Small intestine (tissue), 7 donors: ENCODE data around the gene FBXO21. TPM values are rescaled to one million over a fixed set of nuclear protein-coding genes. Genes with fewer than 3 reads are reported as not detected.
"Not testable (repeated sequence)": the region's sequence is repeated elsewhere in the genome, so short reads cannot be mapped to it uniquely, and the experiment has no call there.

Experiments used
- DNase-seq, 2 donors: peaks; one replicate each; pipeline versions ENCODE4 v3.0.0 to v3.0.0-alpha.2; 2013
- FAIRE-seq: peaks from 2 replicates; lab custom pipeline; 2012; peaks lifted over from hg19 to GRCh38; lab: Jason Lieb, UNC
- H3K27ac ChIP-seq, 3 donors: one replicate each; pipeline ENCODE4 v1.5.1; 2013; ENCODE audit warnings: low read length in 2 of 3, mild to moderate bottlenecking in 2 of 3, control low read depth in 1 of 3, inconsistent platforms in 1 of 3, low read depth in 1 of 3, moderate library complexity in 1 of 3
- H3K27me3 ChIP-seq, 3 donors: one replicate each; pipeline ENCODE4 v1.6.1; 2013; ENCODE audit warnings: low read length in 3 of 3, inconsistent platforms in 1 of 3; ENCODE audit not compliant: control insufficient read depth in 3 of 3, insufficient read depth in 3 of 3
- H3K36me3 ChIP-seq, 3 donors: one replicate each; pipeline ENCODE4 v1.6.1; 2013; ENCODE audit warnings: low read length in 3 of 3, inconsistent platforms in 1 of 3, low read depth in 1 of 3, mild to moderate bottlenecking in 1 of 3, moderate library complexity in 1 of 3; ENCODE audit not compliant: control insufficient read depth in 3 of 3, insufficient read depth in 2 of 3
- H3K4me1 ChIP-seq, 3 donors: one replicate each; pipeline ENCODE4 v1.6.1; 2013; ENCODE audit warnings: low read length in 2 of 3, inconsistent platforms in 1 of 3, low read depth in 1 of 3, mild to moderate bottlenecking in 1 of 3, moderate library complexity in 1 of 3; ENCODE audit not compliant: control insufficient read depth in 3 of 3, insufficient read depth in 2 of 3
- H3K4me3 ChIP-seq, 3 donors: one replicate each; pipeline ENCODE4 v1.5.1; 2013; ENCODE audit warnings: low read length in 3 of 3, control low read depth in 1 of 3, inconsistent platforms in 1 of 3, low read depth in 1 of 3, mild to moderate bottlenecking in 1 of 3, moderate library complexity in 1 of 3
- H3K9me3 ChIP-seq, 2 donors: one replicate each; pipeline ENCODE4 v1.6.1; 2013; ENCODE audit warnings: low read depth in 1 of 2, low read length in 1 of 2; ENCODE audit not compliant: control insufficient read depth in 2 of 2, insufficient read depth in 1 of 2
- WGBS, 3 donors: extraction: QIAGEN DNeasy Blood & Tissue Kit; methylation state at CpG; one replicate each; pipeline ENCODE4 v1.1.7; 2013; 5-methylcytosine and 5-hydroxymethylcytosine counted together
- polyA plus RNA-seq, 4 donors: library from polyadenylated mRNA; stranded (reverse) in 3 of 4; unstranded in 1 of 4; fragments of 200-250 nt in 3 of 4; fragments of 120-200 nt in 1 of 4; gene quantifications; one replicate each; pipeline versions ENCODE4 v1.2.1 to v1.2.3, GENCODE V29; 2013
- donor health status: healthy with polysubstance abuse.
- donor health status: control.
- donor health status: control.
- donor health status: Bipolar disorder and iron deficiency.
- donor health status: healthy.

The FBXO21 gene
- polyA plus RNA-seq, 4 donors = 6.8 to 32.2 (median 12.6) TPM

GRCh38 chr12:117100851-117101673, 89.2 kb downstream of the FBXO21 start:
- no peaks in the 10 kb centered on the region for H3K36me3 ChIP-seq
- no peak overlapping the region for H3K4me3 ChIP-seq
- no peak overlapping the region for H3K27ac ChIP-seq
- H3K9me3 ChIP-seq = no peaks in the 10 kb centered on the region
- FAIRE-seq (no peak), DNase-seq (no peak)
- 39 to 55% (median 52%) methylated on average over 8 of the region's 8 CpGs for WGBS, 3 donors
- H3K4me1 ChIP-seq = no peaks in the 10 kb centered on the region
- H3K27me3 ChIP-seq = peaks cover 4 to 59% (median 18%) of the 10 kb centered on the region in 3 donors

GRCh38 chr12:117100251-117100650, 90.0 kb downstream of the FBXO21 start:
- 35 to 51% (median 43%) methylated on average over 5 of the region's 5 CpGs for WGBS, 3 donors
- peaks cover 4 to 64% (median 18%) of the 10 kb centered on the region in 3 donors for H3K27me3 ChIP-seq
- FAIRE-seq (no peak), DNase-seq (no peak)
- no peak overlapping the region for H3K27ac ChIP-seq
- H3K36me3 ChIP-seq = no peaks in the 10 kb centered on the region
- H3K9me3 ChIP-seq = no peaks in the 10 kb centered on the region
- H3K4me3 ChIP-seq = no peak overlapping the region
- no peaks in the 10 kb centered on the region for H3K4me1 ChIP-seq

DNA sequence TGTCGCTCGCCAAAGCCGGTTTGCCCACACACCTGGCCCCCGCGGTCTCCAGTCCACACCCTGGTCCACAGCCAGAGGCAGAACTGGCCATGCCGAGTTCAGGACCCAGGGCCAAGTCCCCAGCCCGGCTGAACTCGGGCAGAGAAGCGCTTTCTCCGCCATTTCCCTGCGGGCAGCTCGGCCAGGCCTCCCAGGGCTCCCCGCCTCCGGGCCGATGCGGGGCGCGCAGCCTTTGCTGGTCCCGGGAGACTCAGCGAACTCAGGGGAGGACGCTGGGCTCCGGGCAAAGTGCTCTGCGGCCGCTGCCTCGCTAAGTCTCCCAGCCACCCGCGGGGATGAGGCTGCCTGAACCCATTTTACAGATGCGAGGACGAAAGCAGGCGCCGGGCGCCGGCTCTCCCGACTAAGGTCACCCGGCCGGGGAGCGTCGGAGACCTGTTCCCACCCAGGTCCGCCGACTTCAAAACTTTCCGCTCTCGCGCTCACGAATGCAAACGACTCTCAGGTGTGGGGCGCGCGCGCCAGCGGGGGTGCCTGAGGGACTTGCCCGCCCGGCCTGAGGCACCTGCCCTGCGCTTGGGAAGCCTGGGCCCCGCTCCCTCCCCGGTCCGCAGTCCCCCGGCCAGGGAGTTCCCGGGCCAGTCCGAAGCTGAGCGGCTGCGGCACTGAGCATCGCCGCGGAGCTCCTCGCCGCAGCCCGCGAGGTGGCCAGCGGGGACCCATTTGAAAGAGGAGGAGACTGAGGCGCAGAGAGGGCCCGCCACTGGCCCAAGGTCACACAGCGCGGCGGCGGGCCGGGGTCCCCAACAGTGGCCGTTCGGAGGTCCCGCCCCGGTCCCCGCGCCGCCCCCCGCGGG, 91.7 kb downstream of the FBXO21 start:
- Histone ChIP-seq H3K9me3 (no peaks in the 10 kb centered on the region), H3K36me3 (no peaks in the 10 kb centered on the region), H3K4me3 (peak overlapping the region; percentile 16 to 68 (median 52)), H3K27me3 (peaks cover 4 to 64% (median 18%) of the 10 kb centered on the region in 3 donors), H3K27ac (no peak overlapping the region), H3K4me1 (no peaks in the 10 kb centered on the region)
- no peak for DNase-seq
- WGBS, 3 donors = 0 to 2% (median 1%) methylated on average over 61 to 85 of the region's 85 CpGs
- FAIRE-seq = no peak

GRCh38 chr12:117098024-117098360, 92.3 kb downstream of the FBXO21 start:
- Histone ChIP-seq H3K9me3 (no peaks in the 10 kb centered on the region), H3K36me3 (no peaks in the 10 kb centered on the region), H3K27me3 (peaks cover 4 to 64% (median 18%) of the 10 kb centered on the region in 3 donors), H3K4me1 (no peaks in the 10 kb centered on the region), H3K27ac (no peak overlapping the region), H3K4me3 (peak overlapping the region in 2 of 3 donors; percentile 16 to 68)
- no peak for FAIRE-seq
- WGBS, 3 donors = 6 to 33% (median 20%) methylated on average over 3 of the region's 3 CpGs
- no peak for DNase-seq

DNA sequence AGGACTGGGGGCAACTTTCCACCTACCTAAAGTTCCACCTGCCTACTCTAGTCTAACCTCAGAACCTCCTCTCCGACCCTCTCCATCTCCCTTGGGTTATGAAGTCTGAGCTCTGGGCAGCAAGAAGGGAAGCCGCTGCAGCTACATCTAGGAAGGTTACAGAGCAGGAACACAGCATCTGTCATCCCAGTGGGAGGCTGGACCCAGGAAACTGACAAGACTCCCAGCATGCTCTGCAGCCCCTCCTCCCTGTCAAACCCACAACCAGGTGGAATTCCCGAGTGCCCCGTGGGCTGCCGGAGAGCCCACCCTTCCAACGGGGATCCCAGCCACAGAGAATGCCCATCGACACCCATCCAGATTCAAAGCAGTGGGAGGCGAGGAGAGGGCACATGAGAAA, 93.1 kb downstream of the FBXO21 start:
- DNase-seq (no peak), FAIRE-seq (no peak)
- Histone ChIP-seq H3K4me3 (no peak overlapping the region), H3K27me3 (peaks cover 4 to 58% (median 18%) of the 10 kb centered on the region in 3 donors), H3K36me3 (no peaks in the 10 kb centered on the region), H3K4me1 (no peaks in the 10 kb centered on the region), H3K9me3 (no peaks in the 10 kb centered on the region), H3K27ac (no peak overlapping the region)
- 15 to 42% (median 40%) methylated on average over 8 of the region's 8 CpGs for WGBS, 3 donors

- no peaks in the 10 kb centered on the region for H3K36me3 ChIP-seq
- H3K9me3 ChIP-seq = no peaks in the 10 kb centered on the region
- FAIRE-seq (no peak), DNase-seq (no peak)
- no peaks in the 10 kb centered on the region for H3K4me1 ChIP-seq
- 47 to 57% (median 56%) methylated on average over 11 of the region's 11 CpGs for WGBS, 3 donors
- H3K27me3 ChIP-seq = peaks cover 4 to 53% (median 18%) of the 10 kb centered on the region in 3 donors
- H3K4me3 ChIP-seq = no peak overlapping the region
- no peak overlapping the region for H3K27ac ChIP-seq
Observed at GRCh38 chr12:117096501-117097042, 93.7 kb downstream of the FBXO21 start.

DNA sequence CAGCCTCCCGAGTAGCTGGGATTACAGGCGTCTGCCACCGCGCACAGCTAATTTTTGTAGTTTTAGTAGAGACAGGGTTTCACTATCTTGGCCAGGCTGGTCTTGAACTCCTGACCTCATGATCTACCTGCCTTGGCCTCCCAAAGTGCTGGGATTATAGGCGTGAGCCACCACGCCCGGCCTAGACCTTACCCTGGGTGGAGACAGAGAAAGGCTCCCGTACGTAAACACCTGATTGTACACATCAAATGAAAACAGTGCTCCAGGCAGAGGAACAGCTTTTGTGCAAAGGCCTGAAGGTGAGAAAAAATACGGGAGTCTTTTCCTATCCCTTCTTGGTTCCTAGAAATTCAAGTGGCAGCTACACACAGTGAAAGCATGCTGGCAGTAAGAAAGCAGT, 95.1 kb downstream of the FBXO21 start:
- not testable (repeated sequence) for H3K4me3 ChIP-seq, H3K9me3 ChIP-seq, H3K27ac ChIP-seq, FAIRE-seq, H3K4me1 ChIP-seq, H3K36me3 ChIP-seq, DNase-seq
- WGBS, 3 donors = 38 to 78% (median 64%) methylated on average over 10 of the region's 10 CpGs
- H3K27me3 ChIP-seq = peaks cover 4 to 40% (median 13%) of the 10 kb centered on the region in 3 donors

GRCh38 chr12:117093918-117094630, 96.2 kb downstream of the FBXO21 start:
- Histone ChIP-seq H3K4me3 (no peak overlapping the region), H3K36me3 (no peaks in the 10 kb centered on the region), H3K9me3 (peaks cover 0 to 2% of the 10 kb centered on the region in 2 donors), H3K4me1 (peaks cover 0 to 7% (median 0%) of the 10 kb centered on the region in 3 donors), H3K27me3 (peaks cover 4 to 32% (median 11%) of the 10 kb centered on the region in 3 donors), H3K27ac (no peak overlapping the region)
- no peak for DNase-seq
- FAIRE-seq = no peak
- WGBS, 3 donors = 73 to 79% (median 75%) methylated on average over 18 of the region's 18 CpGs
